WTC11 (cell line): ENCODE measurements around the gene SERPING1. TPM values are rescaled to one million over a fixed set of nuclear protein-coding genes. Genes with fewer than 3 reads are reported as not detected.

Source experiments
- ATAC-seq: fragments of 200-7000 bp; cut with Tn5 transposase; 2 replicates; pipeline ENCODE4 v1.10.0; 2021; ENCODE audit warnings: mild to moderate bottlenecking, moderate library complexity
- CTCF ChIA-PET: fragments of 300-600 bp; sonication (Branson Sonifier 250); formaldehyde crosslinking; loops from one replicate; lab custom pipeline; 2021; ENCODE audit warnings: antibody characterized with exemption; lab: Charles Lee
- POLR2A ChIA-PET: fragments of 350-600 bp; sonication (Branson Sonifier 250); formaldehyde crosslinking; loops from one replicate; lab custom pipeline; 2021; ENCODE audit warnings: antibody characterized with exemption; lab: Charles Lee
- DNase-seq: peaks from one replicate; pipeline ENCODE4 v3.0.0; 2021; ENCODE audit warnings: low spot score
- H3K27ac Mint-ChIP-seq: 2 replicates; pipeline ENCODE4 v1.8.0; 2021; ENCODE audit warnings: mixed read lengths
- H3K27me3 Mint-ChIP-seq: 2 replicates; pipeline ENCODE4 v1.8.0; 2021; ENCODE audit warnings: low read depth, mild to moderate bottlenecking, moderate library complexity, mixed read lengths
- H3K36me3 Mint-ChIP-seq: 2 replicates; pipeline ENCODE4 v1.8.0; 2021; ENCODE audit warnings: mixed read lengths
- H3K4me1 Mint-ChIP-seq: 2 replicates; pipeline ENCODE4 v1.8.0; 2022; ENCODE audit warnings: mixed read lengths
- H3K4me3 Mint-ChIP-seq: 2 replicates; pipeline ENCODE4 v1.8.0; 2021; ENCODE audit warnings: mild to moderate bottlenecking, moderate library complexity, mixed read lengths
- H3K9me3 Mint-ChIP-seq: 2 replicates; pipeline ENCODE4 v1.8.0; 2021; ENCODE audit warnings: mixed read lengths
- AR ChIP-seq: fragments of 250-450 bp; sonication (Bioruptor Pico); IDR thresholded peaks from 2 replicates; pipeline ENCODE4 v1.9.0; 2021; ENCODE audit warnings: mild to moderate bottlenecking
- ERG ChIP-seq: fragments of 250-450 bp; sonication (Bioruptor Pico); IDR thresholded peaks from 2 replicates; pipeline ENCODE4 v1.8.0; 2021; ENCODE audit warnings: mild to moderate bottlenecking
- FOXK1 ChIP-seq: sonication (generic); formaldehyde crosslinking; IDR thresholded peaks from 2 replicates; pipeline ENCODE4 v1.8.0; 2022; ENCODE audit warnings: mild to moderate bottlenecking, moderate library complexity, missing genetic modification reagents
- GRHL2 ChIP-seq: fragments of 250-450 bp; sonication (Bioruptor Pico); IDR thresholded peaks from 2 replicates; pipeline ENCODE4 v1.8.0; 2022; ENCODE audit warnings: mild to moderate bottlenecking, moderate library complexity; ENCODE audit not compliant: insufficient replicate concordance, severe bottlenecking
- IRF2 ChIP-seq: sonication (generic); formaldehyde crosslinking; IDR thresholded peaks from 2 replicates; pipeline ENCODE4 v1.8.0; 2022; ENCODE audit warnings: low read depth, missing genetic modification reagents, borderline replicate concordance
- KAT7 ChIP-seq: sonication (generic); formaldehyde crosslinking; IDR thresholded peaks from 2 replicates; pipeline ENCODE4 v1.8.1; 2023; ENCODE audit warnings: missing genetic modification reagents, mild to moderate bottlenecking, borderline replicate concordance
- NFE2L1 ChIP-seq: sonication (generic); formaldehyde crosslinking; IDR thresholded peaks from 2 replicates; pipeline ENCODE4 v1.8.1; 2023; ENCODE audit warnings: missing genetic modification reagents
- NR1H2 ChIP-seq: sonication (generic); formaldehyde crosslinking; IDR thresholded peaks from 2 replicates; pipeline ENCODE4 v1.9.0; 2021; ENCODE audit warnings: mild to moderate bottlenecking, moderate library complexity, missing genetic modification reagents
- NR3C1 ChIP-seq: sonication (generic); formaldehyde crosslinking; conservative IDR thresholded peaks from 2 replicates; pipeline ENCODE4 v1.8.1; 2023; ENCODE audit warnings: low read depth, mild to moderate bottlenecking, missing genetic modification reagents
- PRDM15 ChIP-seq: sonication (generic); formaldehyde crosslinking; IDR thresholded peaks from 2 replicates; pipeline ENCODE4 v1.8.0; 2022; ENCODE audit warnings: missing genetic modification reagents
- TEAD1 ChIP-seq: sonication (generic); formaldehyde crosslinking; IDR thresholded peaks from 2 replicates; pipeline ENCODE4 v1.8.0; 2022; ENCODE audit warnings: mild to moderate bottlenecking, missing genetic modification reagents
- USF1 ChIP-seq: sonication (generic); formaldehyde crosslinking; IDR thresholded peaks from 2 replicates; pipeline ENCODE4 v1.8.0; 2022; ENCODE audit warnings: mild to moderate bottlenecking, missing genetic modification reagents
- ZBTB43 ChIP-seq: sonication (generic); formaldehyde crosslinking; IDR thresholded peaks from 2 replicates; pipeline ENCODE4 v1.8.1; 2023; ENCODE audit warnings: mild to moderate bottlenecking, missing genetic modification reagents
- ZNF512 ChIP-seq: sonication (generic); formaldehyde crosslinking; IDR thresholded peaks from 2 replicates; pipeline ENCODE4 v1.8.1; 2022; ENCODE audit warnings: missing genetic modification reagents, borderline replicate concordance
- ZSCAN18 ChIP-seq: fragments of 250-450 bp; sonication (Bioruptor Pico); IDR thresholded peaks from 2 replicates; pipeline ENCODE4 v2.1.2; 2022; ENCODE audit warnings: mild to moderate bottlenecking, moderate library complexity
- total RNA-seq: library from RNA; stranded (reverse); gene quantifications from 3 replicates; pipeline ENCODE4 v1.2.3, GENCODE V29; 2021

SERPING1 gene
- total RNA-seq, 1 experiment from 2014 or later, result 49.1 TPM

- Mint-ChIP-seq H3K4me3 (no peak overlapping the region), H3K27ac (no peak overlapping the region), H3K4me1 (no peaks in the 10 kb centered on the region), H3K9me3 (peaks cover 25% of the 10 kb centered on the region), H3K27me3 (peaks cover 7% of the 10 kb centered on the region; the same call in 1 of the 2 replicates), H3K36me3 (peaks cover 20% of the 10 kb centered on the region)
- ChIA-PET POLR2A (no interaction called here), CTCF (no interaction called here)
- DNase-seq (no peak), ATAC-seq (no peak)
- TF ChIP-seq FOXK1 (CRISPR knock-in tag) (no peak), ERG (no peak), NR3C1 (CRISPR knock-in tag) (no peak), USF1 (no peak), NFE2L1 (no peak), GRHL2 (CRISPR knock-in tag) (no peak), NR1H2 (CRISPR knock-in tag) (no peak), TEAD1 (CRISPR knock-in tag) (no peak), ZNF512 (CRISPR knock-in tag) (no peak), KAT7 (no peak), PRDM15 (no peak), IRF2 (CRISPR knock-in tag) (no peak), AR (CRISPR knock-in tag) (no peak), ZBTB43 (no peak), ZSCAN18 (CRISPR knock-in tag) (no peak)
Measured at GRCh38 chr11:57622263-57622662, 24.8 kb downstream of the SERPING1 start.
